GM12891 (cell line): ENCODE results near the gene ARHGAP26.
"Not testable (repeated sequence)": the region's sequence is repeated elsewhere in the genome, so short reads cannot be mapped to it uniquely, and the experiment has no call there.

ENCODE experiments used
- DNase-seq: peaks from one replicate; pipeline ENCODE4 v3.0.0; 2011; ENCODE audit warnings: low spot score; ENCODE audit not compliant: insufficient read length
- FAIRE-seq: peaks from 2 replicates; lab custom pipeline; 2011; peaks lifted over from hg19 to GRCh38; lab: Jason Lieb, UNC
- PAX5 ChIP-seq: IDR thresholded peaks from 2 replicates; pipeline ENCODE4 v1.6.1; 2011; ENCODE audit warnings: low read length, moderate library complexity, mild to moderate bottlenecking; ENCODE audit not compliant: insufficient read depth, severe bottlenecking
- POLR2A ChIP-seq: IDR thresholded peaks from 2 replicates; pipeline ENCODE4 v1.6.1; 2011; ENCODE audit warnings: low read depth, low read length, control low read depth
- POLR2AphosphoS5 ChIP-seq: IDR thresholded peaks from 2 replicates; pipeline ENCODE4 v1.6.1; 2011; ENCODE audit warnings: low read depth, low read length, control low read depth
- POU2F2 ChIP-seq: IDR thresholded peaks from 2 replicates; pipeline ENCODE4 v1.6.1; 2011; ENCODE audit warnings: low read depth, mild to moderate bottlenecking, control low read depth, low read length, moderate library complexity
- SPI1 ChIP-seq: IDR thresholded peaks from 2 replicates; pipeline ENCODE4 v1.6.1; 2011; ENCODE audit warnings: low read depth, low read length, control low read depth
- TAF1 ChIP-seq: IDR thresholded peaks from 2 replicates; pipeline ENCODE4 v1.6.1; 2011; ENCODE audit warnings: low read depth, low read length, control low read depth

ARHGAP26 gene

GRCh38 chr5:143118222-143118621 lies 348.0 kb downstream of the ARHGAP26 start:
- DNase-seq (no peak), FAIRE-seq (no peak)

DNA sequence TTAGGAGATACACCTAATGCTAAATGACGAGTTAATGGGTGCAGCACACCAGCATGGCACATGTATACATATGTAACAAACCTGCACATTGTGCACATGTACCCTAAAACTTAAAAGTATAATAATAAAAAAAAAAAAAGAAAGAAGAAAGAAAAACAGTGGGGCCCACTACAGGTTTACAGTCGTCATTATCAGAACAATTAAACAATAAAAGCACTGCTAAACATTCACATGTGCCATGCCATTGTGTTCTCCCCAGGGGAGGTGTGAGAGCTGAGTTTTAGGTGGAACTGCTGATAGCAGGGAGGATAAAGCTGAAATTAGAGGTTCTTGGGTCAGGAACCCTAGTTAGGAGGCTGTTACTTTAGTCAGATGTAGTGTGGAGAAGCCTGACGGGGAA lies 348.6 kb downstream of the ARHGAP26 start:
- DNase-seq, FAIRE-seq: not testable (repeated sequence)

More at GRCh38 chr5:143118222-143118621, 348.0 kb downstream of the ARHGAP26 start:
- TF ChIP-seq POLR2A, result no peak
- TF ChIP-seq POLR2AphosphoS5, result no peak
- no peak for TF ChIP-seq SPI1
- no peak for TF ChIP-seq POU2F2
- no peak for TF ChIP-seq PAX5
- no peak for TF ChIP-seq TAF1

DNA sequence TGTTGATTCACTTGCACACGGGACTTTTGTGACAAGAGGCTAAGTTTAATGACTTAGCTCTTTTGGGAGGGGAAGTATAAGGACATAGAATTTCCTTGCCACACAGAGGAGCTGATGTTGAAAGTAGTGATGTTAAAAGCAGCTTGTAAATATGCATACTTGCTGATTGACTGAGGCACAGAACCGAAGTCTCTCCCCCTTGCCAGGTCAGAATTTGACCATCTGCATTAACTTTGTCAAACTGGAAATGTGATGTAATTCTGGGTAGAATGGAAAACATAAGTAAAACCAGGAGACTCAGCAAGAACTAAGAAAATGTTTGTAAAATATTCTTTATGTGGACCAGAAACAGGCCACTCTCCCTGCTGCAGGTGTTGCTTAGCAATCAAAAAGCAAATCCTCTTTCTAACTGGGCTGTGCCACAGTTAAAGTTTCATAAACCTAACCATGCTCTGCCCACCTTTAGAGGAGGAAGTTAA lies 349.2 kb downstream of the ARHGAP26 start:
- DNase-seq (no peak), FAIRE-seq (peak; percentile 78)
- TF ChIP-seq POU2F2 (peak; percentile 32; the same call in 1 of the 2 replicates), PAX5 (no peak)

- FAIRE-seq (peak; percentile 76), DNase-seq (no peak)
- no peak for TF ChIP-seq POLR2AphosphoS5
- TF ChIP-seq PAX5, result no peak
- TF ChIP-seq POU2F2, result no peak
- TF ChIP-seq SPI1, result no peak
- TF ChIP-seq POLR2A, result no peak
- TF ChIP-seq TAF1, result no peak
Measured at GRCh38 chr5:143119881-143120341, 349.7 kb downstream of the ARHGAP26 start.

- TF ChIP-seq SPI1 (no peak), PAX5 (no peak), POU2F2 (no peak), TAF1 (no peak), POLR2A (no peak), POLR2AphosphoS5 (no peak)
- peak; percentile 31 for FAIRE-seq
- no peak for DNase-seq
Measured at GRCh38 chr5:143120460-143121134, 350.4 kb downstream of the ARHGAP26 start.

DNA sequence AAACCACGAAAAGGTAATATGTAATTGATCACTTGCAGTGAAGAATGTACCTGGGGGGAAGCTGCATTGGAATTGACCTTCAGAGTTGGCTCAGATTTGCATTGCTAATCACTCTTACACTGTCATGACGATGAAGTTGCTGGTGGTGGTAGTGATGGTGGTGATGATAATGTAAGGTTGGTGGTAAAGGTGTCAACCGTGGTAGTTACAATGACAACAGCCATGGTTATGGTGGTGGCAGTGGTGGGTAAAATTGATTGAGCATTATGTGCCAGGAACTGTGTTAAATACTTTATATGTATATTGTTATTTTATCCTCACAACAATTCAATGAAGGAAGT lies 350.9 kb downstream of the ARHGAP26 start:
- TF ChIP-seq POLR2AphosphoS5 (no peak), POU2F2 (no peak)
- FAIRE-seq (peak; percentile 87), DNase-seq (no peak)

DNA sequence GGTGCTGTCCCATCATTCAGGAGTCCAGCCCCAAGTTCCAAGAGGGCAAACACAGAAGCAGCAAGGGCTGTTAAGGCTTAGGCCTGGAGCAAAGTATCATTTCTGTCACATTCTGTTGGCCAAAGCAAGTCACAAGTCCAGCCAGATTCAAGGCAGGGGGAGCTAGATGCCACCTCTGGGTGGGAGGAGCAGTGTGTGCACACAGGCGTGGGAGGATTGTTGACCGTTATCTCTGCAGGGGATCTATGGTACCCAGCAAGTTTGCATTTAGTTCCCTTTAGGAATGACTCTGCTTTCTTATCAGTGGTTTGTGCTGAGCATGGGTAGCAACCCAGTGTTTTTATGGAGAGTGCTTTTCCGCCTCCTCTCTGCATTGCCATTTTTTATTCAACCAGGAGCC lies 354.4 kb downstream of the ARHGAP26 start:
- DNase-seq, result no peak
- peak; percentile 68 for FAIRE-seq
- TF ChIP-seq POLR2A, result no peak
- TF ChIP-seq TAF1, result no peak
- no peak for TF ChIP-seq POLR2AphosphoS5
- no peak for TF ChIP-seq PAX5
- TF ChIP-seq SPI1, result no peak
- TF ChIP-seq POU2F2, result no peak

GRCh38 chr5:143126174-143127019 lies 356.2 kb downstream of the ARHGAP26 start:
- DNase-seq (no peak), FAIRE-seq (no peak)
- TF ChIP-seq TAF1 (no peak), POLR2AphosphoS5 (no peak), POU2F2 (no peak), SPI1 (no peak)

DNA sequence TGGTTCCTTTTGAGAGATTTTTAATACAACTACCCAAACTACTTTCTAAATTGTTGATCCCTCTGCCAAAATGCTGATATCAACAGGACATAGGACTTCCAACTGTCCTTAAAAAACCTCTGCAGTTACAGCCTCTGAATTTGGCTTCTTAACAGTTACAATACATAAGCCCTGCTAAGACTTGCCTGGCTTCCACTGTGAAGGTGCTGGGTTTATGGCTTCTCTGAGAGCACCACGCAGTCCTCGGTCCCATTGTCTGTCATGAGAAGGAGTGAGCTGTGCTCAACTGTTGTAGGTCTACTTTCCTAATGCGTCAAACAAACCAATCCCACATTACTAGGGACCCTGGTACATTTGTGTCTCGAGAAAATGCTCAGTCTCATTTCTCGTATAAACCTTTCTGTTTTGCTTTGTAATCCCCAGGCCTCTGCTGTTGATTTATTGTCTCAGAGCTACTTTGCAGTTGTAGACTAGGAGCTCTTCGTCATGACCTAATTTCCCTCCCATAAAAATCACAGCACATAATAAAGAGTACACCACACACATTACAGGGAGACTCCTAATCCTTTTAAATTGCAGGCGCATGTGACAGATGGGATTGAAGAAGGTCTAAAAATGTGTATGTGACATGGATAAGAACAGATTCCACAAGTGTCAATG lies 358.4 kb downstream of the ARHGAP26 start:
- TF ChIP-seq TAF1, result 0 out of 2 replicates have a peak, but pooled peaks have one; percentile 14
- TF ChIP-seq POU2F2, result no peak
- 0 out of 2 replicates have a peak, but pooled peaks have one; percentile 29 for TF ChIP-seq POLR2A
- no peak for TF ChIP-seq SPI1
- peak; percentile 66 for FAIRE-seq
- no peak for DNase-seq

DNA sequence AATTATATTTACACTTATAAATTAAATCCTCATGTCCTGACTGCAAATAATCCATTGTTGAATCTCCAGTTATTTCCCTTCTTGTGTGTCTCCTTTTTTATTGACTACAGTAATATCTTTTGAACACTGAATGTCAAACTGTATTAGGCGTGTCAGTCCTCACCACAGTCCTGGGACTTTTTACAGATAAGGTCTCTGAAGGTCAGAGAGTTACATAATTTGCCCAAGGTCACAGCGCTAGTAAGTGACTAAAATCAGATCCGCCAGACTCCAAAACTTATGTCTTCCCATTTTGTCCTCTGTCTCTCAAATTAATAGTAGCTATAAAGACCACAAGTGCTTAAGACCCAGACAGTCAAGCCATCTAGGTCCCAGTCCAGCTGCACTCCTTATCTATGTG lies 359.0 kb downstream of the ARHGAP26 start:
- no peak for FAIRE-seq
- DNase-seq, result no peak

More for the DNA sequence above, 359.0 kb downstream of the ARHGAP26 start:
- TF ChIP-seq PAX5 (no peak), SPI1 (no peak)
